ENCODE results near the gene NAA16.

DNA sequence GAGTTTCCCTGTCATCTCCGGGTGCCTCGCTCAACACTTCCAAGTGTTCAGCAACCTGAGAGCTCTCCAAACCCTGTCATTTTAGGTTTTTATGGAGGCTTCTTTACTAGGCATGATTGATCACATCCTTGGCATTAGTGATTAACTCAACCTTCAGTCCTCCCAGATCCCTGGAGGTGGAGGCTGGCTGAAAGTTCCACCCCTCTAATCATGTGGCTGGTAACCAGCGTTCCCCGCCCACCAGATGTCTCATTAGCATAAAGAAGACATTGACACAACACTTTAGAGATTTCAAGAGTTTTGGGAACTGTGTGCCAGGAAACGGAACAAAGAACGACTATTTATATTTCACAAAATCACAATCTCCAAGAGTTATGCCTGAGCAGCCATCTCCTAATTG lies 75.1 kb downstream of the NAA16 start:
- TF ChIP-seq EP300 (IDR thresholded peaks at IDR 0.05) (no peak), POLR2A (IDR thresholded peaks at IDR 0.05) (no peak)
